Lower leg skin (tissue), 4 donors: Measurements from ENCODE around the gene GTPBP6. TPM values are rescaled to one million over a fixed set of nuclear protein-coding genes. Genes with fewer than 3 reads are reported as not detected.

ENCODE experiments used
- DNase-seq, 2 donors: peaks; one replicate each; pipeline ENCODE4 v3.0.0-alpha.2; 2019; ENCODE audit warnings: low spot score in 2 of 2
- H3K4me3 ChIP-seq: fragments of 200-600 bp; sonication (generic); 2 replicates; pipeline ENCODE4 v1.5.1; 2017; ENCODE audit warnings: mild to moderate bottlenecking, low read depth; ENCODE audit not compliant: poor library complexity, severe bottlenecking
- CTCF ChIP-seq, 3 donors: fragments of 450-650 bp; IDR thresholded peaks; one replicate each; pipeline ENCODE4 v1.5.1; 2016; ENCODE audit warnings: antibody characterized with exemption in 3 of 3, mild to moderate bottlenecking in 3 of 3, moderate library complexity in 2 of 3
- POLR2A ChIP-seq, 2 donors: fragments of 450-650 bp; IDR thresholded peaks; one replicate each; pipeline ENCODE4 v1.6.1; 2016 to 2017; ENCODE audit warnings: antibody characterized with exemption in 2 of 2, mild to moderate bottlenecking in 1 of 2, moderate library complexity in 1 of 2
- WGBS, 2 donors: methylation state at CpG; one replicate each; pipeline ENCODE4 v1.1.5; 2018; 5-methylcytosine and 5-hydroxymethylcytosine counted together
- intact Hi-C: fragments of 100-400 bp; cut with DNase I; formaldehyde crosslinking; loops from one replicate; pipeline ENCODE4 v1.15.0; 2023; ENCODE audit warnings: low total_unique reads
- total RNA-seq, 4 donors: library from RNA; depleted of rRNA; stranded (reverse); fragments of >200 nt; gene quantifications; one replicate each; pipeline ENCODE4 v1.1.0, GENCODE V29; 2016

Gene GTPBP6
- total RNA-seq, 4 donors from 2014 or later = 35.9 to 53.4 (median 48.2) TPM

GRCh38 chrX:348461-349117, 30.0 kb upstream of the GTPBP6 start:
- intact Hi-C loops = no loop called here
- DNase-seq = no peak
- 74 to 79% methylated on average over 11 of the region's 11 CpGs for WGBS, 2 donors
- no peak for TF ChIP-seq CTCF (IDR thresholded peaks at IDR 0.05)
- no peak for TF ChIP-seq POLR2A (IDR thresholded peaks at IDR 0.05)
- H3K4me3 ChIP-seq = no peak overlapping the region

GRCh38 chrX:347351-348117, 28.9 kb upstream of the GTPBP6 start:
- intact Hi-C loops = no loop called here
- no peak for DNase-seq
- TF ChIP-seq POLR2A (IDR thresholded peaks at IDR 0.05) (no peak), CTCF (IDR thresholded peaks at IDR 0.05) (no peak)
- no peak overlapping the region for H3K4me3 ChIP-seq
- WGBS, 2 donors = 96% methylated on average over 46 to 51 of the region's 59 CpGs

GRCh38 chrX:346034-346813, 27.6 kb upstream of the GTPBP6 start:
- no peak overlapping the region for H3K4me3 ChIP-seq
- WGBS, 2 donors = 94 to 96% methylated on average over 65 to 73 of the region's 75 CpGs
- intact Hi-C loops = no loop called here
- DNase-seq = peak in 1 of 2 donors; percentile 58
- no peak for TF ChIP-seq POLR2A (IDR thresholded peaks at IDR 0.05)
- no peak for TF ChIP-seq CTCF (IDR thresholded peaks at IDR 0.05)

GRCh38 chrX:345020-345925, 26.7 kb upstream of the GTPBP6 start:
- no peak for TF ChIP-seq CTCF (IDR thresholded peaks at IDR 0.05)
- TF ChIP-seq POLR2A (IDR thresholded peaks at IDR 0.05) = no peak
- 94 to 97% methylated on average over 51 to 55 of the region's 63 CpGs for WGBS, 2 donors
- intact Hi-C loops = no loop called here
- peak in 1 of 2 donors; percentile 70 for DNase-seq
- H3K4me3 ChIP-seq = no peak overlapping the region

GRCh38 chrX:344371-344901, 25.8 kb upstream of the GTPBP6 start:
- 98 to 99% methylated on average over 12 to 45 of the region's 47 CpGs for WGBS, 2 donors
- peak in 1 of 2 donors; percentile 65 for DNase-seq

More at GRCh38 chrX:344371-344901, 25.8 kb upstream of the GTPBP6 start:
- intact Hi-C loops = no loop called here
- TF ChIP-seq POLR2A (IDR thresholded peaks at IDR 0.05) (no peak), CTCF (IDR thresholded peaks at IDR 0.05) (no peak)
- H3K4me3 ChIP-seq = no peak overlapping the region
